Measurements from ENCODE around the gene CXCR4. TPM values are rescaled to one million over a fixed set of nuclear protein-coding genes. Genes with fewer than 3 reads are reported as not detected.

Gene CXCR4
- total RNA-seq, 1 donor from 2014 or later = 200 TPM

Other genes starting within 250 kb of the CXCR4 start
- gene MCM6, start 241.7 kb downstream of the CXCR4 start, total RNA-seq = 27.9 and 28.9 TPM in 2 replicates
- gene DARS1, start 132.5 kb downstream of the CXCR4 start, total RNA-seq = 96.3 and 103 TPM in 2 replicates